CD4-positive, alpha-beta T cell (primary cell): ENCODE results near the gene FARP1. TPM values are rescaled to one million over a fixed set of nuclear protein-coding genes. Genes with fewer than 3 reads are reported as not detected.

Experiments used
- ATAC-seq: fragments of 200-7000 bp; cut with Tn5 transposase; one replicate; pipeline ENCODE4 v1.10.0; 2022; ENCODE audit warnings: mild to moderate bottlenecking; ENCODE audit not compliant: poor library complexity
- CTCF ChIA-PET: fragments of 350-600 bp; sonication (Branson Sonifier 250); formaldehyde crosslinking; loops from one replicate; lab custom pipeline; 2021; ENCODE audit warnings: antibody characterized with exemption, inconsistent platforms; lab: Charles Lee
- POLR2A ChIA-PET: fragments of 350-600 bp; sonication (Branson Sonifier 250); formaldehyde crosslinking; loops from one replicate; lab custom pipeline; 2021; ENCODE audit warnings: antibody characterized with exemption, inconsistent platforms; lab: Charles Lee
- DNase-seq, 14 experiments: peaks; one replicate each; pipeline ENCODE4 v3.0.0-alpha.2; 2013 to 2020; ENCODE audit warnings: mixed read lengths in 2 of 14
- H3K27ac ChIP-seq, 2 donors: one replicate each; pipeline versions ENCODE4 v1.5.1 to v1.7.0; 2013; ENCODE audit warnings: low read length in 2 of 2, low read depth in 1 of 2, mild to moderate bottlenecking in 1 of 2
- H3K27me3 ChIP-seq, 2 experiments: 1 replicate in 1 of 2; 2 replicates in 1 of 2; pipeline versions ENCODE4 v1.6.1 to v1.7.0; 2013; ENCODE audit warnings: low read length in 2 of 2, control low read depth in 1 of 2, mild to moderate bottlenecking in 1 of 2, moderate library complexity in 1 of 2; ENCODE audit not compliant: insufficient read depth in 2 of 2, control insufficient read depth in 1 of 2
- H3K36me3 ChIP-seq: one replicate; pipeline ENCODE4 v1.6.1; 2013; ENCODE audit warnings: low read length, control low read depth; ENCODE audit not compliant: insufficient read depth
- H3K4me1 ChIP-seq: one replicate; pipeline ENCODE4 v1.6.1; 2013; ENCODE audit warnings: low read length, control low read depth; ENCODE audit not compliant: insufficient read depth
- H3K4me3 ChIP-seq: one replicate; pipeline ENCODE4 v1.5.1; 2013; ENCODE audit warnings: mild to moderate bottlenecking, low read length, moderate library complexity
- H3K9me3 ChIP-seq, 2 experiments: 1 replicate in 1 of 2; 2 replicates in 1 of 2; pipeline versions ENCODE4 v1.6.1 to v1.7.0; 2013; ENCODE audit warnings: low read length in 2 of 2, mild to moderate bottlenecking in 2 of 2, control low read depth in 1 of 2, moderate library complexity in 1 of 2; ENCODE audit not compliant: control insufficient read depth in 1 of 2, insufficient read depth in 1 of 2
- H3K27ac Mint-ChIP-seq: one replicate; pipeline ENCODE4 v1.8.0; 2020; ENCODE audit warnings: mixed read lengths
- H3K27me3 Mint-ChIP-seq: one replicate; pipeline ENCODE4 v1.8.0; 2021; ENCODE audit warnings: mixed read lengths
- H3K36me3 Mint-ChIP-seq: one replicate; pipeline ENCODE4 v1.8.0; 2021; ENCODE audit warnings: low read depth, mixed read lengths
- H3K4me1 Mint-ChIP-seq: one replicate; pipeline ENCODE4 v1.8.0; 2021; ENCODE audit warnings: low read depth, mixed read lengths
- H3K4me3 Mint-ChIP-seq: one replicate; pipeline ENCODE4 v1.8.0; 2020; ENCODE audit warnings: mild to moderate bottlenecking, mixed read lengths
- H3K9me3 Mint-ChIP-seq: one replicate; pipeline ENCODE4 v1.8.0; 2020; ENCODE audit warnings: mixed read lengths
- intact Hi-C, 2 experiments: fragments of 100-400 bp; cut with DNase I in 1 of 2; cut with micrococcal nuclease in 1 of 2; formaldehyde crosslinking; loops; one replicate each; pipeline versions ENCODE4 v1.15.1 to v1.9.0; 2023 to 2025; cut with DNase I, micrococcal nuclease
- total RNA-seq, 174 experiments: library from RNA in 2 of 174; stranded (reverse) in 2 of 174; gene quantifications; one replicate each; pipeline ENCODE4 v1.2.3 and lab custom pipeline; 2021 to 2026
- TF ChIP-seq, protein P1 (sequence below): fragments of 200-600 bp; IDR thresholded peaks from one replicate; pipeline ENCODE4 v1.8.0; 2022; ENCODE audit warnings: antibody characterized with exemption, mild to moderate bottlenecking

Gene FARP1
- total RNA-seq, 2 experiments from 2014 or later: 0.30 TPM; not detected in 1

DNA sequence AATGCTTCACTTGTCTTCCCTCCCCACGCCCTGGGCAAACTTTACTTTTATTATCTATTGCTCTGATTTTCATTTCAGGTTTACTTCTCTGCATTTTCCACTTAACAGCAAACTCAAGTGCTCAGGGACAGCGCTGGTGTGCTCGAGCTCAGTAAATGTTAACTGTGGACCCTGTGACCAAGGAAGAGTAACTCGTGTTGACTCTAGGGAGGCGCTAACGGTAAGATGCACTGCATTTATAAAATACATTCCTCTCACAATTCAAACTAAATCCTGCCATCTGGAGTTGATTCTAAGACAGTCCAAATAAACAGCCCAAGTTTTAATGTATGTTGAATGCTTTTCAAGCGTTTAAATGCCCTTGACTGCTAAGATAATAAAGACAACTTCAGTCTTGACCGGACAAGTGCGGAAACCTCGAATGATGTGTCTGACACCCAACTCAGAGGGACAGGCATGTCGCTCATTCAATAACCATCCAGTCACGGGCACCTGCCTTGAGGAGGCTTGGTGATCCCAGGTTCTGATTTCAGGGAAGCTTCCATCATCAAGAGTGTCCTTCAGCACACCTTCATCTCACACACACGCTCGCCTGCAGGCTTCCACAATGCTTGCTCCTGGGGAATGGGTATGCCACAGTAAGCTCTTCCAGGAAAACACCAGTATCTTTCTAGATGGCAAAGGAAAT is 340.9 kb downstream of the FARP1 start:
- Histone ChIP-seq H3K36me3 (peaks cover 11% of the 10 kb centered on the region), H3K27ac (peak overlapping the region; percentile 29 to 50), H3K27me3 (no peaks in the 10 kb centered on the region), H3K4me1 (peaks cover 87% of the 10 kb centered on the region), H3K9me3 (peaks cover 0 to 4% of the 10 kb centered on the region in 2 experiments), H3K4me3 (no peak overlapping the region)
- DNase-seq: no peak
- no peaks in the 10 kb centered on the region for H3K9me3 Mint-ChIP-seq
- POLR2A ChIA-PET: interaction anchor here (1.1 to 2.1 kb wide), 3 partner anchors 74 to 94 kb away, joined by 3 to 5 read pairs (median 4); partner anchors contain the start of gene STK24
- CTCF ChIA-PET: interaction anchor here (1.3 to 2.2 kb wide), 5 partner anchors 17 to 170 kb away, joined by 3 to 15 read pairs (median 9); no protein-coding TSS in a partner anchor
- H3K36me3 Mint-ChIP-seq: peaks cover 22% of the 10 kb centered on the region
- H3K27ac Mint-ChIP-seq: peak overlapping the region; percentile 89
- peaks cover 81% of the 10 kb centered on the region for H3K4me1 Mint-ChIP-seq
- intact Hi-C loops: no loop called here
- no peaks in the 10 kb centered on the region for H3K27me3 Mint-ChIP-seq
- H3K4me3 Mint-ChIP-seq: no peak overlapping the region
- ATAC-seq: no peak
- TF ChIP-seq, protein P1, sequence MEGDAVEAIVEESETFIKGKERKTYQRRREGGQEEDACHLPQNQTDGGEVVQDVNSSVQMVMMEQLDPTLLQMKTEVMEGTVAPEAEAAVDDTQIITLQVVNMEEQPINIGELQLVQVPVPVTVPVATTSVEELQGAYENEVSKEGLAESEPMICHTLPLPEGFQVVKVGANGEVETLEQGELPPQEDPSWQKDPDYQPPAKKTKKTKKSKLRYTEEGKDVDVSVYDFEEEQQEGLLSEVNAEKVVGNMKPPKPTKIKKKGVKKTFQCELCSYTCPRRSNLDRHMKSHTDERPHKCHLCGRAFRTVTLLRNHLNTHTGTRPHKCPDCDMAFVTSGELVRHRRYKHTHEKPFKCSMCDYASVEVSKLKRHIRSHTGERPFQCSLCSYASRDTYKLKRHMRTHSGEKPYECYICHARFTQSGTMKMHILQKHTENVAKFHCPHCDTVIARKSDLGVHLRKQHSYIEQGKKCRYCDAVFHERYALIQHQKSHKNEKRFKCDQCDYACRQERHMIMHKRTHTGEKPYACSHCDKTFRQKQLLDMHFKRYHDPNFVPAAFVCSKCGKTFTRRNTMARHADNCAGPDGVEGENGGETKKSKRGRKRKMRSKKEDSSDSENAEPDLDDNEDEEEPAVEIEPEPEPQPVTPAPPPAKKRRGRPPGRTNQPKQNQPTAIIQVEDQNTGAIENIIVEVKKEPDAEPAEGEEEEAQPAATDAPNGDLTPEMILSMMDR: no peak

DNA sequence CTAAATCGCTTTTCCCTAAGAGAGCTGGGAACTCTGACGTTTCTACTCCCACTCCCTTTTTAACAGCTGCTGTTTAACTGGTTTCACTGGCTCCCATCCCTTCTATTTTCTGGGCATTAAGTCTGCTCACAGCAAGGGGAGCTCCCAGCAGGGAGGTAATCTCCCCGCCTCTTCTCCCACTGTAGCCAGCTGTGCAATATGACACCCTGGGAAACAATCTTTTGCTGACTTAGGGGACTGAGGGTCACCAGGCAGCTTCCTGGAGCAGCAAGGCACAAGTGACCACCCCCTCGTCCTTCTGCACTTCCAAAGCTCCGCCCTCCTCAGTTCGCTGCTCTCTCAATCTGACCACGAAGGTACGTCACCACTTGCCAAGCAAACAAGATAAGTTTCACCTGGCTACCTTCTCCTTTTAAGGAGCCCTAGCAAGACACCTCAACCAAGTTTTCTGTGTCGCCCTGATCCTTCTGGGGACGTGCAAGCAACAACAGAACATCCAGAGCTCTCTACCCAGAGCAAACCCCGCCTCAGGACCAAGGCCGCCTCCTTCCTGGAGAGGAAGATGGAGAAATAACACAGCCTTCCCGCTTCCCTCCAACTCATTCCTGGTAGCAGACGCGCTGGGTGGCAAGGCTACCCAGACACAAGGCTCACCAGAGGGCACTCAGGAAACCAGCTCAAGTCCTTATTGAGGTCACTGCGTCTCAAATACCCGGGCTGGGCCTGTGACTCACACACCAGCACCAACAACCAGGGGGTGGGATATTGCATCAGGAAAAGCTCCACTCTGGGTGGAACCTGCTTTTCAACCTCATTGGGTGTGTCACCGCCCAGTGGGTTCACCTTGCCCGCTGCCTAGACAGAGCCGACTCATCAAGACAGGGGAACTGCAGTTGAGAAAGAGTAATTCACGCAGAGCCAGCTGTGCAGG is 341.7 kb downstream of the FARP1 start:
- H3K36me3 Mint-ChIP-seq: peaks cover 28% of the 10 kb centered on the region
- POLR2A ChIA-PET: interaction anchor here (0.6 to 2.1 kb wide), 6 partner anchors 8 to 93 kb away, joined by 3 to 11 read pairs (median 4); partner anchors contain the start of gene STK24
- no peaks in the 10 kb centered on the region for H3K27me3 Mint-ChIP-seq
- intact Hi-C loops: no loop called here
- H3K4me1 Mint-ChIP-seq: peaks cover 81% of the 10 kb centered on the region
- Histone ChIP-seq H3K36me3 (peaks cover 17% of the 10 kb centered on the region), H3K27me3 (no peaks in the 10 kb centered on the region), H3K27ac (peak overlapping the region; percentile 29 to 50), H3K9me3 (peaks cover 0 to 4% of the 10 kb centered on the region in 2 experiments), H3K4me1 (peaks cover 88% of the 10 kb centered on the region), H3K4me3 (no peak overlapping the region)
- peak; percentile 80 for ATAC-seq
- H3K27ac Mint-ChIP-seq: peak overlapping the region; percentile 89
- H3K4me3 Mint-ChIP-seq: peak overlapping the region; percentile 69
- DNase-seq: peak; percentile 33 to 93 (median 61)
- TF ChIP-seq, protein P1: no peak
- CTCF ChIA-PET: interaction anchor here (0.5 to 2.2 kb wide), 11 partner anchors 18 to 1377 kb away, joined by 3 to 15 read pairs (median 4); no protein-coding TSS in a partner anchor
- H3K9me3 Mint-ChIP-seq: no peaks in the 10 kb centered on the region

GRCh38 chr13:98485561-98485960 is 342.7 kb downstream of the FARP1 start:
- ATAC-seq (no peak), DNase-seq (no peak)
- peak overlapping the region; percentile 89 for H3K27ac Mint-ChIP-seq
- ChIA-PET CTCF (interaction anchor here (1.2 to 2.2 kb wide), 6 partner anchors 19 to 168 kb away, joined by 3 to 15 read pairs (median 7); no protein-coding TSS in a partner anchor), POLR2A (interaction anchor here (1.7 to 2.1 kb wide), 4 partner anchors 9 to 92 kb away, joined by 4 to 11 read pairs (median 6); partner anchors contain the start of gene STK24)
- H3K36me3 Mint-ChIP-seq: peaks cover 34% of the 10 kb centered on the region
- H3K27me3 Mint-ChIP-seq: no peaks in the 10 kb centered on the region
- H3K4me3 Mint-ChIP-seq: peak overlapping the region; percentile 31
- H3K4me1 Mint-ChIP-seq: peaks cover 90% of the 10 kb centered on the region
- H3K4me1 ChIP-seq: peaks cover 93% of the 10 kb centered on the region
- H3K27me3 ChIP-seq: no peaks in the 10 kb centered on the region
- TF ChIP-seq, protein P1: no peak
- intact Hi-C loops: no loop called here
- H3K36me3 ChIP-seq: peaks cover 25% of the 10 kb centered on the region
- no peaks in the 10 kb centered on the region for H3K9me3 Mint-ChIP-seq
- peak overlapping the region; percentile 9 to 50 for H3K27ac ChIP-seq
- H3K9me3 ChIP-seq: peaks cover 0 to 4% of the 10 kb centered on the region in 2 experiments
- H3K4me3 ChIP-seq: no peak overlapping the region
